Ishikawa (cell line): ENCODE measurements around the gene RBKS.

Source experiments
- CEBPB ChIP-seq: IDR thresholded peaks from 2 replicates; pipeline ENCODE4 v1.6.1; 2012
- CREB1 ChIP-seq: IDR thresholded peaks from 2 replicates; pipeline ENCODE4 v1.6.1; 2012; ENCODE audit warnings: low read depth
- EGR1 ChIP-seq: IDR thresholded peaks from 2 replicates; pipeline ENCODE4 v1.6.1; 2012
- EP300 ChIP-seq: IDR thresholded peaks from 2 replicates; pipeline ENCODE4 v1.6.1; 2012; ENCODE audit warnings: borderline replicate concordance
- FOXM1 ChIP-seq: IDR thresholded peaks from 2 replicates; pipeline ENCODE4 v1.6.1; 2012; ENCODE audit warnings: low read depth, borderline replicate concordance
- NFIC ChIP-seq: IDR thresholded peaks from 2 replicates; pipeline ENCODE4 v1.6.1; 2012
- RAD21 ChIP-seq: IDR thresholded peaks from 2 replicates; pipeline ENCODE4 v1.6.1; 2012; ENCODE audit warnings: low read depth
- TAF1 ChIP-seq: IDR thresholded peaks from 2 replicates; pipeline ENCODE4 v1.6.1; 2012; ENCODE audit warnings: low read depth, mild to moderate bottlenecking
- TCF12 ChIP-seq: IDR thresholded peaks from 2 replicates; pipeline ENCODE4 v1.6.1; 2012; ENCODE audit warnings: low read depth
- TEAD4 ChIP-seq: IDR thresholded peaks from 2 replicates; pipeline ENCODE4 v1.6.1; 2012
- YY1 ChIP-seq: IDR thresholded peaks from 2 replicates; pipeline ENCODE4 v1.6.1; 2012; ENCODE audit warnings: low read depth
- TF ChIP-seq, protein P1 (sequence below): IDR thresholded peaks from 2 replicates; pipeline ENCODE4 v1.6.1; 2012
- TF ChIP-seq, protein P2 (sequence below): IDR thresholded peaks from 2 replicates; pipeline ENCODE4 v1.6.1; 2012; ENCODE audit warnings: low read depth, mild to moderate bottlenecking
- TF ChIP-seq, protein P3 (sequence below): IDR thresholded peaks from 2 replicates; pipeline ENCODE4 v1.6.1; 2012

DNA sequence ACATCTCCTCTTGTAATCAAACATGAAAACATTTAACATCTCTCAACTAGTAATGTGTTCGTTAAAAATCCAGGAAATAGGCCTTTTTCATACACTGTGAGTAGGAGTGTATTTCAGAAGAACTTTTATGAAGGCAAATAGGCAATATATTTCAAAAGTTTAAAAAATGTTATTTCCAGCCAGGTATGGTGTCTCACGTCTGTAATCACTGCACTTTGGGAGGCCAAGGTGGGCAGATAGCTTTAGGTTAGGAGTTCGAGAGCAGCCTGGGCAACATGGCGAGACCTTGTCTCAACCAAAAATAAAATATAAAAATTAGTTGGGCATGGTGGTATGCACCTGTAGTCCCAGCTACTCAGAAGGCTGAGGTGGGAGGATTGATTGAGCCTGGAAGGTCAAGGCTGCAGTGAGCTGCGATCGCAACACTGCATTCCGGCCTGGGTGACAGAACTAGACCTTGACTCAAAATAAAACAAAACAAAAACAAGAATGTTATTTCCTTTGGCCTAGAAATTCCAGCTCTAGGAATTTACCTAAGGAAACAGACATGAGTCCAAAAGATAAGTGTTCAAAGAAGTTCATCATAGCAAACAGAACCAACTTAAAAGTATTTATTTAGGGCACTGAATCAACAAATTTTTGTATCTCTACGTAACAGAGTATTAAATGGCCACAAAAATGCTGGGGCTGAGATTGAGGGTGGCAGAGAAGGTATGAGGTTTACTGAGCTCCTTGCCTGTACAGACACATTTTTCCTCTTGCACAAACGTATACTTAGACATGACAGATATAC, 14.9 kb downstream of the RBKS start:
- no peak for TF ChIP-seq TAF1
- no peak for TF ChIP-seq EP300
- TF ChIP-seq, protein P1, sequence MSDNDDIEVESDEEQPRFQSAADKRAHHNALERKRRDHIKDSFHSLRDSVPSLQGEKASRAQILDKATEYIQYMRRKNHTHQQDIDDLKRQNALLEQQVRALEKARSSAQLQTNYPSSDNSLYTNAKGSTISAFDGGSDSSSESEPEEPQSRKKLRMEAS = no peak
- TF ChIP-seq, protein P2, sequence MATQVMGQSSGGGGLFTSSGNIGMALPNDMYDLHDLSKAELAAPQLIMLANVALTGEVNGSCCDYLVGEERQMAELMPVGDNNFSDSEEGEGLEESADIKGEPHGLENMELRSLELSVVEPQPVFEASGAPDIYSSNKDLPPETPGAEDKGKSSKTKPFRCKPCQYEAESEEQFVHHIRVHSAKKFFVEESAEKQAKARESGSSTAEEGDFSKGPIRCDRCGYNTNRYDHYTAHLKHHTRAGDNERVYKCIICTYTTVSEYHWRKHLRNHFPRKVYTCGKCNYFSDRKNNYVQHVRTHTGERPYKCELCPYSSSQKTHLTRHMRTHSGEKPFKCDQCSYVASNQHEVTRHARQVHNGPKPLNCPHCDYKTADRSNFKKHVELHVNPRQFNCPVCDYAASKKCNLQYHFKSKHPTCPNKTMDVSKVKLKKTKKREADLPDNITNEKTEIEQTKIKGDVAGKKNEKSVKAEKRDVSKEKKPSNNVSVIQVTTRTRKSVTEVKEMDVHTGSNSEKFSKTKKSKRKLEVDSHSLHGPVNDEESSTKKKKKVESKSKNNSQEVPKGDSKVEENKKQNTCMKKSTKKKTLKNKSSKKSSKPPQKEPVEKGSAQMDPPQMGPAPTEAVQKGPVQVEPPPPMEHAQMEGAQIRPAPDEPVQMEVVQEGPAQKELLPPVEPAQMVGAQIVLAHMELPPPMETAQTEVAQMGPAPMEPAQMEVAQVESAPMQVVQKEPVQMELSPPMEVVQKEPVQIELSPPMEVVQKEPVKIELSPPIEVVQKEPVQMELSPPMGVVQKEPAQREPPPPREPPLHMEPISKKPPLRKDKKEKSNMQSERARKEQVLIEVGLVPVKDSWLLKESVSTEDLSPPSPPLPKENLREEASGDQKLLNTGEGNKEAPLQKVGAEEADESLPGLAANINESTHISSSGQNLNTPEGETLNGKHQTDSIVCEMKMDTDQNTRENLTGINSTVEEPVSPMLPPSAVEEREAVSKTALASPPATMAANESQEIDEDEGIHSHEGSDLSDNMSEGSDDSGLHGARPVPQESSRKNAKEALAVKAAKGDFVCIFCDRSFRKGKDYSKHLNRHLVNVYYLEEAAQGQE = no peak
- no peak for TF ChIP-seq TEAD4
- TF ChIP-seq YY1 = no peak
- no peak for TF ChIP-seq RAD21
- TF ChIP-seq NFIC = no peak
- TF ChIP-seq EGR1 = no peak
- no peak for TF ChIP-seq TCF12
- TF ChIP-seq FOXM1 = no peak
- TF ChIP-seq CEBPB = no peak
- TF ChIP-seq CREB1 = no peak
- TF ChIP-seq, protein P3, sequence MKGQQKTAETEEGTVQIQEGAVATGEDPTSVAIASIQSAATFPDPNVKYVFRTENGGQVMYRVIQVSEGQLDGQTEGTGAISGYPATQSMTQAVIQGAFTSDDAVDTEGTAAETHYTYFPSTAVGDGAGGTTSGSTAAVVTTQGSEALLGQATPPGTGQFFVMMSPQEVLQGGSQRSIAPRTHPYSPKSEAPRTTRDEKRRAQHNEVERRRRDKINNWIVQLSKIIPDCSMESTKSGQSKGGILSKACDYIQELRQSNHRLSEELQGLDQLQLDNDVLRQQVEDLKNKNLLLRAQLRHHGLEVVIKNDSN = no peak
